Camera-type eye (tissue), 1 donor: ENCODE results near the gene RUVBL2. TPM values are rescaled to one million over a fixed set of nuclear protein-coding genes. Genes with fewer than 3 reads are reported as not detected.

Experiments
- total RNA-seq: library from RNA; depleted of rRNA; stranded (reverse); fragments of >200 nt; gene quantifications from one replicate; pipeline ENCODE4 v1.2.3, GENCODE V29; 2014

RUVBL2 gene
- total RNA-seq = 93.5 TPM

GRCh38 chr19:48993175-48994034 lies at the start of gene RUVBL2, which contains the start of gene GYS1:
Gene RUVBL2 (plus strand): TSS chr19:48993887. CDS start chr19:48993912, 25 bp downstream.
Gene GYS1 (minus strand): TSS chr19:48993309. CDS start chr19:48993112, 197 bp downstream.

GRCh38 chr19:48954595-48955307 lies 38.9 kb upstream of the RUVBL2 start, which contains the start of gene BAX:
Gene BAX (plus strand): TSS chr19:48954875. CDS start chr19:48954929, 54 bp downstream.

GRCh38 chr19:48965040-48965805 lies 28.5 kb upstream of the RUVBL2 start, which contains the start of gene FTL:
Gene FTL (plus strand): TSS chr19:48965309. CDS start chr19:48965508, 199 bp downstream.

GRCh38 chr19:49017041-49017665 lies 23.5 kb downstream of the RUVBL2 start, which contains the start of gene LHB:
Gene LHB (minus strand): TSS chr19:49017091. CDS start chr19:49017081, 10 bp downstream.

GRCh38 chr19:49024233-49024632 lies 30.5 kb downstream of the RUVBL2 start, which contains the start of gene CGB3:
Gene CGB3 (minus strand): TSS chr19:49024333. CDS start chr19:49023971, 362 bp downstream.

GRCh38 chr19:49031642-49032301 lies 38.1 kb downstream of the RUVBL2 start, which contains the start of gene CGB2:
Gene CGB2 (plus strand): TSS chr19:49031890. CDS start chr19:49032096, 206 bp downstream.

GRCh38 chr19:49036815-49037214 lies 43.1 kb downstream of the RUVBL2 start, which contains the start of gene CGB1:
Gene CGB1 (minus strand): TSS chr19:49036895. CDS start chr19:49036711, 184 bp downstream.

GRCh38 chr19:49043548-49043947 lies 49.9 kb downstream of the RUVBL2 start, which contains the start of gene CGB5:
Gene CGB5 (plus strand): TSS chr19:49043848. CDS start chr19:49044210, 362 bp downstream.

GRCh38 chr19:49049011-49049410 lies 55.3 kb downstream of the RUVBL2 start, which contains the start of gene CGB8:
Gene CGB8 (minus strand): TSS chr19:49049111. CDS start chr19:49048739, 372 bp downstream.

GRCh38 chr19:49057636-49058234 lies 64.0 kb downstream of the RUVBL2 start, which contains the start of gene CGB7:
Gene CGB7 (minus strand): TSS chr19:49057749. CDS start chr19:49055375, 2,374 bp downstream.

GRCh38 chr19:49064768-49065611 lies 71.3 kb downstream of the RUVBL2 start, which contains the start of gene NTF4:
Gene NTF4 (minus strand): TSS chr19:49064818. CDS start chr19:49061997, 2,821 bp downstream.

Other genes starting within 250 kb of the RUVBL2 start
- gene IZUMO1, start 247.0 kb upstream of the RUVBL2 start, total RNA-seq = not detected
- gene FUT1, start 241.2 kb upstream of the RUVBL2 start, total RNA-seq = 1.9 TPM
- gene FGF21, start 238.4 kb upstream of the RUVBL2 start, total RNA-seq = not detected
- 27.3 TPM for gene BCAT2, start 182.9 kb upstream of the RUVBL2 start, total RNA-seq
- 13.8 TPM for gene HSD17B14, start 157.4 kb upstream of the RUVBL2 start, total RNA-seq
- gene PLEKHA4, start 125.3 kb upstream of the RUVBL2 start, total RNA-seq = 10.8 TPM
- 42.4 TPM for gene PPP1R15A, start 121.5 kb upstream of the RUVBL2 start, total RNA-seq
- 0.22 TPM for gene TULP2, start 95.1 kb upstream of the RUVBL2 start, total RNA-seq
- 153 TPM for gene NUCB1, start 93.6 kb upstream of the RUVBL2 start, total RNA-seq
- gene DHDH, start 60.2 kb upstream of the RUVBL2 start, total RNA-seq = not detected
- 24.8 TPM for gene BAX, start 39.0 kb upstream of the RUVBL2 start, total RNA-seq
- gene FTL, start 28.6 kb upstream of the RUVBL2 start, total RNA-seq = 1,146 TPM
- 47.8 TPM for gene GYS1, start 578 bp upstream of the RUVBL2 start, total RNA-seq
- gene LHB, start 23.2 kb downstream of the RUVBL2 start, total RNA-seq = not detected
- not detected for gene CGB3, start 30.4 kb downstream of the RUVBL2 start, total RNA-seq
- not detected for gene CGB2, start 38.0 kb downstream of the RUVBL2 start, total RNA-seq
- not detected for gene CGB1, start 43.0 kb downstream of the RUVBL2 start, total RNA-seq
- gene CGB5, start 50.0 kb downstream of the RUVBL2 start, total RNA-seq = not detected
- gene CGB8, start 55.2 kb downstream of the RUVBL2 start, total RNA-seq = not detected
- gene CGB7, start 63.9 kb downstream of the RUVBL2 start, total RNA-seq = not detected
- 0.93 TPM for gene NTF4, start 70.9 kb downstream of the RUVBL2 start, total RNA-seq
- gene KCNA7, start 78.8 kb downstream of the RUVBL2 start, total RNA-seq = 0.22 TPM
- gene SNRNP70, start 91.6 kb downstream of the RUVBL2 start, total RNA-seq = 301 TPM
- gene LIN7B, start 120.5 kb downstream of the RUVBL2 start, total RNA-seq = 12.2 TPM
- 2.0 TPM for gene C19orf73, start 125.3 kb downstream of the RUVBL2 start, total RNA-seq
- gene PPFIA3, start 125.7 kb downstream of the RUVBL2 start, total RNA-seq = 27.9 TPM
- gene HRC, start 161.5 kb downstream of the RUVBL2 start, total RNA-seq = 18.6 TPM
- 16.3 TPM for gene TRPM4, start 163.9 kb downstream of the RUVBL2 start, total RNA-seq